ENCODE measurements around the gene POLD4. TPM values are rescaled to one million over a fixed set of nuclear protein-coding genes. Genes with fewer than 3 reads are reported as not detected.

Gene POLD4
- total RNA-seq, 1 experiment from 2014 or later = 78.7 TPM

DNA sequence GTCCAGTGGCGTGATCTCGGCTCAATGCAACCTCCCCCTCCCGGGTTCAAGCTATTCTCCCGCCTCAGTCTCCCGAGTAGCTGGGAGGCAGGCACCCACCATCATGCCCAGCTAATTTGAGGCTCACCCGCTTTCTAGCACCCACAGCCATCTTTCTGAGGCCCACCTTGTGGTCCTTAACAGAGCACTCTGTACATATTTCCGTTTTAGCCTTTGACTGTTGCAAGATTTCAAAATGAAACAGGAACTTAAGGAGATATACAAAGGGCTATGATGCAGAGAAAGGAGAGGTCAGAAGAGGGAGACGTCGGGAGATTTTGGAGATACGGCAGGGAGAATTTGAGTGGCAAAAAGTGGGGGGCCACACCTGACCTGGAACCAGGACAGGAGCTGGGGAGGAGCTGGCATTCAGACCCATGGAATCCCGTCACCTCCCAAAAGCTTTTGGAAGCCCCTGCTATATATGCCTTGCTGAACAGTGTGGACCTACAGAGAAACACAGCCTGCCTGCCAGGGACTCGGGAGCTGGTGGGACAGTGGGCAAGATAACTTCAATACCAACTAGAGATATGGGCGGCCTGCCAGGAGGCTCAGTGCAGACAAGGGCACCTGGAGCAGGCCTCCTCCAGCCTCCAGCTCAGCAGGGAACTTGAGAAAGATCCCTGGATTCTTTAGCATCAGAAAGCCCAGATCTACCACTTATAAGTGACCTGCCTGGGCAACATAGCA is 28.1 kb upstream of the POLD4 start:
- no peak for ATAC-seq
- TF ChIP-seq POLR2AphosphoS5 (IDR thresholded peaks at IDR 0.05; ENCODE audit: low read depth, low read length) = no peak
- TF ChIP-seq, protein P1, sequence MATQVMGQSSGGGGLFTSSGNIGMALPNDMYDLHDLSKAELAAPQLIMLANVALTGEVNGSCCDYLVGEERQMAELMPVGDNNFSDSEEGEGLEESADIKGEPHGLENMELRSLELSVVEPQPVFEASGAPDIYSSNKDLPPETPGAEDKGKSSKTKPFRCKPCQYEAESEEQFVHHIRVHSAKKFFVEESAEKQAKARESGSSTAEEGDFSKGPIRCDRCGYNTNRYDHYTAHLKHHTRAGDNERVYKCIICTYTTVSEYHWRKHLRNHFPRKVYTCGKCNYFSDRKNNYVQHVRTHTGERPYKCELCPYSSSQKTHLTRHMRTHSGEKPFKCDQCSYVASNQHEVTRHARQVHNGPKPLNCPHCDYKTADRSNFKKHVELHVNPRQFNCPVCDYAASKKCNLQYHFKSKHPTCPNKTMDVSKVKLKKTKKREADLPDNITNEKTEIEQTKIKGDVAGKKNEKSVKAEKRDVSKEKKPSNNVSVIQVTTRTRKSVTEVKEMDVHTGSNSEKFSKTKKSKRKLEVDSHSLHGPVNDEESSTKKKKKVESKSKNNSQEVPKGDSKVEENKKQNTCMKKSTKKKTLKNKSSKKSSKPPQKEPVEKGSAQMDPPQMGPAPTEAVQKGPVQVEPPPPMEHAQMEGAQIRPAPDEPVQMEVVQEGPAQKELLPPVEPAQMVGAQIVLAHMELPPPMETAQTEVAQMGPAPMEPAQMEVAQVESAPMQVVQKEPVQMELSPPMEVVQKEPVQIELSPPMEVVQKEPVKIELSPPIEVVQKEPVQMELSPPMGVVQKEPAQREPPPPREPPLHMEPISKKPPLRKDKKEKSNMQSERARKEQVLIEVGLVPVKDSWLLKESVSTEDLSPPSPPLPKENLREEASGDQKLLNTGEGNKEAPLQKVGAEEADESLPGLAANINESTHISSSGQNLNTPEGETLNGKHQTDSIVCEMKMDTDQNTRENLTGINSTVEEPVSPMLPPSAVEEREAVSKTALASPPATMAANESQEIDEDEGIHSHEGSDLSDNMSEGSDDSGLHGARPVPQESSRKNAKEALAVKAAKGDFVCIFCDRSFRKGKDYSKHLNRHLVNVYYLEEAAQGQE (IDR thresholded peaks at IDR 0.05; ENCODE audit: insufficient read depth in 1 of 2, low read depth in 2 of 2, low read length in 1 of 2) = no peak
- no peak for TF ChIP-seq TCF7L2 (IDR thresholded peaks at IDR 0.05; ENCODE audit: low read depth, low read length)
- TF ChIP-seq, protein P2, sequence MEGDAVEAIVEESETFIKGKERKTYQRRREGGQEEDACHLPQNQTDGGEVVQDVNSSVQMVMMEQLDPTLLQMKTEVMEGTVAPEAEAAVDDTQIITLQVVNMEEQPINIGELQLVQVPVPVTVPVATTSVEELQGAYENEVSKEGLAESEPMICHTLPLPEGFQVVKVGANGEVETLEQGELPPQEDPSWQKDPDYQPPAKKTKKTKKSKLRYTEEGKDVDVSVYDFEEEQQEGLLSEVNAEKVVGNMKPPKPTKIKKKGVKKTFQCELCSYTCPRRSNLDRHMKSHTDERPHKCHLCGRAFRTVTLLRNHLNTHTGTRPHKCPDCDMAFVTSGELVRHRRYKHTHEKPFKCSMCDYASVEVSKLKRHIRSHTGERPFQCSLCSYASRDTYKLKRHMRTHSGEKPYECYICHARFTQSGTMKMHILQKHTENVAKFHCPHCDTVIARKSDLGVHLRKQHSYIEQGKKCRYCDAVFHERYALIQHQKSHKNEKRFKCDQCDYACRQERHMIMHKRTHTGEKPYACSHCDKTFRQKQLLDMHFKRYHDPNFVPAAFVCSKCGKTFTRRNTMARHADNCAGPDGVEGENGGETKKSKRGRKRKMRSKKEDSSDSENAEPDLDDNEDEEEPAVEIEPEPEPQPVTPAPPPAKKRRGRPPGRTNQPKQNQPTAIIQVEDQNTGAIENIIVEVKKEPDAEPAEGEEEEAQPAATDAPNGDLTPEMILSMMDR (IDR thresholded peaks at IDR 0.05) = no peak
- no peak for TF ChIP-seq SIN3A (IDR thresholded peaks at IDR 0.05; ENCODE audit: borderline replicate concordance, insufficient read depth, low read depth, low read length)
- POLR2A ChIA-PET = interaction anchor here (0.5 to 1.4 kb wide), 9 partner anchors 8 to 1490 kb away, joined by 3 to 11 read pairs (median 7); partner anchors contain the start of gene CLCF1
- no peak for DNase-seq (ENCODE audit: low read depth, low spot score)
- no peaks in the 10 kb centered on the region for H3K27me3 ChIP-seq (ENCODE audit: control insufficient read depth, insufficient read depth, low read length)
- intact Hi-C loops (cut with micrococcal nuclease; ENCODE audit: unreplicated experiment) = loop anchor here (5.0 to 10.0 kb wide), 2 partner anchors 34 to 117 kb away; partner anchors contain the start of gene GRK2
- no peaks in the 10 kb centered on the region for H3K9me3 ChIP-seq (ENCODE audit: control insufficient read depth, insufficient read depth, low read depth, low read length)
- H3K36me3 ChIP-seq (ENCODE audit: control insufficient read depth, insufficient read depth, low read length) = no peaks in the 10 kb centered on the region
- CTCF ChIA-PET = interaction anchor here (0.6 to 7.7 kb wide), 20 partner anchors 8 to 765 kb away, joined by 3 to 207 read pairs (median 5); partner anchors contain the start of genes ANKRD13D, CLCF1, PITPNM1 and POLD4
- H3K4me3 ChIP-seq (ENCODE audit: low read depth in 2 of 2, low read length in 2 of 2) = no peak overlapping the region
- BruUV-seq (replicated peaks) = no TSS peak
- in situ Hi-C loops (cut with HindIII; ENCODE audit: low pct_unique_long_range_greater_than_20kb, low sequenced_read_pairs) = no loop called here
- H3K4me1 ChIP-seq (ENCODE audit: control insufficient read depth, insufficient read depth, low read length) = peaks cover 55% of the 10 kb centered on the region
- peak overlapping the region; percentile 34 for H3K27ac ChIP-seq (ENCODE audit: low read length)

DNA sequence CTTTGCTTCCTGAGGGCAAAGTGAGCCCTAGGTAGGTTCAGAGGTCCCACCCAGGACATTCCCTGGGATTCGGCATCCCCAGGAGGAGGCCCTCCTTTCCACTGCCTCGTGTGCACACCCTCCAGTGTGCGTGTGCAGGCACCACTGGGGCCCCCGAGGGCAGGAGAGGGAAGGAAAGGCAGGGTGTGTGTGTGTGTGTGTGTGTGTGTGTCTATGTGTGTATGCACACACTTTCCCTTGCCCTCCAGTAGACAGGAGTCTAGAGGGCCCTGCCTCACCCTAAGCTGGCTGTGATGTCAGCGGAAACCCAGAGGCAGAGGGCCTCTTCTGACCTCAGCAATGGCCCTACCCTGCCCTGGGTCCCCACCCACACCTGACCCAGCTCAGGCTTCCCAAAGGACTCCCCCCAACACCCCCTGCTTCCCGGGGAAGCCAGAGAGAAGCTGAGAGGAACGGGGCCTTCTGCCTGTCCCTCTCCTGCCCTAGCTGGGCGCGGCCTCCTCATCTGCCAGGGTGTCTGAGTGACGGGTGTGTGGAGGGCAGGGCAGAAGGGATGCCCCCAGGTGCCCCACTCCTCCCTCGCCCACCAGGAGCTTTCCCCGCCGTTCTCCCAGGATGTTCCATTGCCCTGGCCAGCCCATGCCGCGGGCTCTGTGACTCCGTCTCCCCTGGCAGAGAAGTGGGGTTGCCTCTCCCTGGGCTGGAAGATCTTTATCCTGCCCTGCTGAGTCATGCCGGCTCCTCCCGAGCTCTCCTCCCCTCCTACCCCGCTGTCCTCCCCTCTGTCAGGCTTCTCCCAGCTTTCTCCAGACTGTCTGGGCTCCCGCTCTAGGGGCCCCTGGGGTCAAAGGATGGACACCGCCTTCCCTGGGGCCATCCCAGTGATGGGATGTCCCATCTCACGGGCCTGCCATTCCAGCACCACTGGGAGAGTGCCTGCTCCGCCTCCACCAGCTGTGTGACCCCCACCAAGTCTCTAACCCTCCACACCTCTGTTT is 26.0 kb upstream of the POLD4 start:
- intact Hi-C loops (cut with micrococcal nuclease; ENCODE audit: unreplicated experiment) = loop anchor here (5.0 to 10.0 kb wide), 2 partner anchors 32 to 115 kb away; partner anchors contain the start of gene GRK2
- no TSS peak for BruUV-seq (replicated peaks)
- DNase-seq (ENCODE audit: low read depth, low spot score) (no peak), ATAC-seq (no peak)
- ChIA-PET POLR2A (interaction anchor here (0.6 to 0.8 kb wide), 5 partner anchors 9 to 157 kb away, joined by 3 to 4 read pairs (median 3); partner anchors contain the start of gene POLD4), CTCF (interaction anchor here (1.7 to 7.7 kb wide), 3 partner anchors 8 to 118 kb away, joined by 5 to 207 read pairs (median 58); partner anchors contain the start of genes CLCF1 and POLD4)
- H3K27me3 ChIP-seq (ENCODE audit: control insufficient read depth, insufficient read depth, low read length) = no peaks in the 10 kb centered on the region
- peaks cover 71% of the 10 kb centered on the region for H3K4me1 ChIP-seq (ENCODE audit: control insufficient read depth, insufficient read depth, low read length)
- H3K9me3 ChIP-seq (ENCODE audit: control insufficient read depth, insufficient read depth, low read depth, low read length) = no peaks in the 10 kb centered on the region
- in situ Hi-C loops (cut with HindIII; ENCODE audit: low pct_unique_long_range_greater_than_20kb, low sequenced_read_pairs) = no loop called here
- peak overlapping the region; percentile 68 for H3K27ac ChIP-seq (ENCODE audit: low read length)
- no peak overlapping the region for H3K4me3 ChIP-seq (ENCODE audit: low read depth in 2 of 2, low read length in 2 of 2)
- no peak for TF ChIP-seq TCF7L2 (IDR thresholded peaks at IDR 0.05; ENCODE audit: low read depth, low read length)
- TF ChIP-seq, protein P2 (IDR thresholded peaks at IDR 0.05) = no peak
- TF ChIP-seq, protein P1 (IDR thresholded peaks at IDR 0.05; ENCODE audit: insufficient read depth in 1 of 2, low read depth in 2 of 2, low read length in 1 of 2) = no peak
- no peak for TF ChIP-seq SIN3A (IDR thresholded peaks at IDR 0.05; ENCODE audit: borderline replicate concordance, insufficient read depth, low read depth, low read length)
- no peak for TF ChIP-seq POLR2AphosphoS5 (IDR thresholded peaks at IDR 0.05; ENCODE audit: low read depth, low read length)
- H3K36me3 ChIP-seq (ENCODE audit: control insufficient read depth, insufficient read depth, low read length) = no peaks in the 10 kb centered on the region
